Endothelial cell of umbilical vein (primary cell): ENCODE results near the gene CBX3. TPM values are rescaled to one million over a fixed set of nuclear protein-coding genes. Genes with fewer than 3 reads are reported as not detected.

Source experiments
- BruUV-seq: library from RNA; stranded (reverse); fragments of 400-500 nt; replicated peaks from 2 replicates; lab custom pipeline; 2021; lab: Mats Ljungman, UMichigan
- CTCF ChIA-PET: fragments of 300-600, 350-600 bp; sonication (Branson Sonifier 250); formaldehyde crosslinking; loops from one replicate; lab custom pipeline; 2021; ENCODE audit warnings: antibody characterized with exemption, inconsistent platforms; lab: Charles Lee
- POLR2A ChIA-PET: fragments of 300-600, 350-600 bp; sonication (Branson Sonifier 250); formaldehyde crosslinking; loops from one replicate; lab custom pipeline; 2021; ENCODE audit warnings: antibody characterized with exemption, inconsistent platforms; lab: Charles Lee
- DNase-seq: peaks from one replicate; pipeline ENCODE4 v3.0.0-alpha.2; 2011; ENCODE audit warnings: low read depth, low spot score
- FAIRE-seq: peaks from 2 replicates; lab custom pipeline; 2011; peaks lifted over from hg19 to GRCh38; lab: Jason Lieb, UNC
- H2AFZ ChIP-seq: 2 replicates; pipeline ENCODE4 v1.6.0; 2012; ENCODE audit warnings: low read depth, low read length, control low read depth, inconsistent platforms
- H3K27ac ChIP-seq: 2 replicates; pipeline ENCODE4 v1.5.1; 2011; ENCODE audit warnings: low read depth, mild to moderate bottlenecking, control low read depth, low read length, moderate library complexity; ENCODE audit not compliant: insufficient read depth
- H3K27me3 ChIP-seq, 2 experiments: 2 replicates each; pipeline versions ENCODE4 v1.6.0 to v1.6.1; 2011; ENCODE audit warnings: low read length in 2 of 2, mixed read lengths in 1 of 2; ENCODE audit not compliant: control insufficient read depth in 2 of 2, insufficient read depth in 2 of 2
- H3K36me3 ChIP-seq, 2 experiments: 2 replicates in 1 of 2; 3 replicates in 1 of 2; pipeline ENCODE4 v1.5.1; 2011; ENCODE audit warnings: low read length in 2 of 2, mild to moderate bottlenecking in 1 of 2, moderate library complexity in 1 of 2; ENCODE audit not compliant: control insufficient read depth in 2 of 2, insufficient read depth in 2 of 2; ENCODE audit errors: extremely low read depth in 1 of 2
- H3K4me1 ChIP-seq: 3 replicates; pipeline ENCODE4 v1.5.1; 2011; ENCODE audit warnings: mild to moderate bottlenecking, low read length; ENCODE audit not compliant: control insufficient read depth, insufficient read depth; ENCODE audit errors: extremely low read depth
- H3K4me2 ChIP-seq: 2 replicates; pipeline ENCODE4 v1.6.1; 2011; ENCODE audit warnings: low read length, control low read depth, mixed read lengths; ENCODE audit not compliant: insufficient read depth
- H3K4me3 ChIP-seq, 3 experiments: fragments of 200-600 bp in 1 of 3; sonication (generic), shearing (Covaris generic) in 1 of 3; replicated peaks in 1 of 3; 2 replicates each; pipeline ENCODE4 v1.5.1; 2011 to 2016; ENCODE audit warnings: control low read depth in 3 of 3, low read length in 3 of 3, mild to moderate bottlenecking in 2 of 3, inconsistent platforms in 1 of 3, low read depth in 1 of 3, moderate library complexity in 1 of 3; ENCODE audit not compliant: insufficient read depth in 1 of 3
- H3K79me2 ChIP-seq: 2 replicates; pipeline ENCODE4 v1.6.0; 2012; ENCODE audit warnings: low read length, inconsistent platforms; ENCODE audit not compliant: control insufficient read depth, insufficient read depth
- H3K9ac ChIP-seq: replicated peaks from 2 replicates; pipeline ENCODE3; 2011; ENCODE audit warnings: low read length, control low read depth; ENCODE audit not compliant: insufficient read depth; ENCODE audit errors: extremely low read depth
- H3K9me1 ChIP-seq: replicated peaks from 3 replicates; pipeline ENCODE4 v1.6.0; 2011; ENCODE audit warnings: mild to moderate bottlenecking, low read length; ENCODE audit not compliant: control insufficient read depth, insufficient read depth; ENCODE audit errors: extremely low read depth
- H3K9me3 ChIP-seq: replicated peaks from 2 replicates; pipeline ENCODE4 v1.5.1; 2012; ENCODE audit warnings: low read length, inconsistent platforms; ENCODE audit not compliant: control insufficient read depth, insufficient read depth
- H4K20me1 ChIP-seq: replicated peaks from 2 replicates; pipeline ENCODE3; 2011; ENCODE audit warnings: mild to moderate bottlenecking, low read length; ENCODE audit not compliant: control insufficient read depth, insufficient read depth; ENCODE audit errors: extremely low read depth
- EZH2 ChIP-seq: IDR thresholded peaks from 2 replicates; pipeline ENCODE4 v1.6.1; 2012; ENCODE audit warnings: borderline replicate concordance, low read depth, mild to moderate bottlenecking, moderate library complexity, low read length, inconsistent platforms; ENCODE audit not compliant: severe bottlenecking
- FOS ChIP-seq: IDR thresholded peaks from 2 replicates; pipeline ENCODE4 v1.6.1; 2011; ENCODE audit warnings: mild to moderate bottlenecking, low read length, moderate library complexity, borderline replicate concordance; ENCODE audit not compliant: insufficient read depth
- GATA2 ChIP-seq: IDR thresholded peaks from 2 replicates; pipeline ENCODE4 v1.7.0; 2011; ENCODE audit warnings: low read depth, mild to moderate bottlenecking, moderate library complexity, mixed read lengths, low read length; ENCODE audit not compliant: insufficient read length, insufficient read depth
- JUN ChIP-seq: IDR thresholded peaks from 2 replicates; pipeline ENCODE4 v1.6.1; 2011; ENCODE audit warnings: borderline replicate concordance, low read depth; ENCODE audit not compliant: insufficient read length, insufficient read depth
- MYC ChIP-seq: IDR thresholded peaks from one replicate; pipeline ENCODE4 v1.6.1; 2011; ENCODE audit warnings: mild to moderate bottlenecking, low read depth, low read length
- POLR2A ChIP-seq: IDR thresholded peaks from 2 replicates; pipeline ENCODE4 v1.6.1; 2012; ENCODE audit warnings: low read depth, mild to moderate bottlenecking, control low read depth, low read length
- POLR2AphosphoS5 ChIP-seq: IDR thresholded peaks from 2 replicates; pipeline ENCODE4 v1.6.1; 2012; ENCODE audit warnings: low read depth, mild to moderate bottlenecking, control low read depth, low read length, moderate library complexity; ENCODE audit not compliant: insufficient read depth
- dilution Hi-C: fragments of 300-500 bp; cut with MboI; formaldehyde crosslinking; loops from one replicate; pipeline ENCODE4 v1.15.0; 2019; ENCODE audit warnings: low sequenced_read_pairs; ENCODE audit not compliant: extremely low pct_ligation_motif_present
- intact Hi-C: fragments of 100-400 bp; cut with micrococcal nuclease; formaldehyde crosslinking; loops from one replicate; pipeline ENCODE4 v1.10.0; 2022
- polyA plus RNA-seq, 4 experiments: library from polyadenylated mRNA; depleted of rRNA in 3 of 4; stranded (reverse) in 3 of 4; unstranded in 1 of 4; fragments of >200 nt; gene quantifications; 2 replicates each; pipeline versions ENCODE4 v1.2.1 to v1.2.3, GENCODE V29; 2011 to 2012; ENCODE audit warnings: missing spikeins in 1 of 4
- total RNA-seq: library from RNA; stranded (reverse); gene quantifications from 2 replicates; pipeline ENCODE4 v1.2.3, GENCODE V29; 2021
- TF ChIP-seq, protein P1 (sequence below): IDR thresholded peaks from 2 replicates; pipeline ENCODE4 v1.6.1; 2011; ENCODE audit not compliant: insufficient read depth, insufficient read length
- TF ChIP-seq, protein P2 (sequence below), 2 donors: IDR thresholded peaks; 1 replicate in 1 of 2; 2 replicates in 1 of 2; pipeline ENCODE4 v1.5.1; 2011; ENCODE audit warnings: low read length in 2 of 2, mild to moderate bottlenecking in 2 of 2, moderate library complexity in 2 of 2, control low read depth in 1 of 2, inconsistent platforms in 1 of 2, low read depth in 1 of 2; ENCODE audit not compliant: insufficient read depth in 1 of 2; ENCODE audit errors: extremely low read depth in 1 of 2

CBX3 gene
- total and polyA plus RNA-seq, 2 donors (not counting 3 experiments of a cell fraction or from before 2014, with no cell fraction given), result 47.5 to 200 TPM

DNA sequence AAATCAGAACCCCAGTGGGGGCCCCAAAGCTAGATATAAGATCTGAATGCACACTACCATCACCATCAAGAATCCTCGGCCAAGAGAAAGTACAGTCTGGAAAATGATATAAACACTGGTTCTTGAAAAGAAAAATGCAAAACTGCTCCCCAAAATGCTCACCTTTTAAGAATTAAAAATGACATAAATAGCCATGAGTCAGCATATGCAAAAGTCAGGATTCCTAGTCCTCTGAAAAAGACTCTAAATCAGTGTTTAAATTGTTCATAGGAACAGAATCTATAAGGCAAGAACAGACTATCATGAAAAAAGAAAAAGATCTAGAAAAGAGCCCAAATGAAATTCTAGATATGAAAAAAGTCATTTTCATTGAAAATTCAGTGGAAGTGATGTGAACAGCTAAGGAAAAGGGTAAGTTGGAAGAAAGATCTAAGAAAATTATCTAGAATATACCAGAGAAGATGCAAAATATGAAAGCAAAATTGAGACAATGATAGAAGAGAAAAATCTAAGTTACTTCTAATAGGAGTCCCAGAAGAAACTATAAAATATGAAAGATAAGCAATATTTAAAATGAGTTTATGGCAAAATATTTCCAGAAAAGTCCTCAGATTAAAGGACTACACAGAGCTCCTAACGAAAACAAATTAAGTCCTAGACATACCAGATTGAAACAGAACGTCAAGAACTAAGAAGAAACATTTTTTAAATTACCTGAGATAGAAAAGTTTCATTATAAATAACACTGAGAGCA, 19.9 kb upstream of the CBX3 start:
- Histone ChIP-seq H3K27me3 (no peaks in the 10 kb centered on the region), H2AFZ (no peak overlapping the region), H3K4me3 (no peak overlapping the region), H3K9me1 (no peaks in the 10 kb centered on the region), H3K9ac (no peak overlapping the region), H3K4me2 (no peak overlapping the region), H3K4me1 (no peaks in the 10 kb centered on the region), H3K79me2 (no peaks in the 10 kb centered on the region), H3K36me3 (peaks cover 2 to 5% of the 10 kb centered on the region in 2 experiments), H4K20me1 (no peaks in the 10 kb centered on the region), H3K9me3 (no peaks in the 10 kb centered on the region), H3K27ac (no peak overlapping the region)
- FAIRE-seq, result no peak
- BruUV-seq, result no TSS peak
- POLR2A ChIA-PET, result interaction anchor here (1.5 to 1.7 kb wide), 2 partner anchors 10 to 30 kb away, joined by 3 to 8 read pairs; partner anchors contain the start of gene NFE2L3
- dilution Hi-C loops (loop anchor here (25.0 kb wide), 1 partner anchor 981 kb away; the partner anchor contains the start of genes HOXA10, HOXA3, HOXA7 and HOXA9), intact Hi-C loops (no loop called here)
- no peak for DNase-seq
- CTCF ChIA-PET, result interaction anchor here (1.0 to 4.6 kb wide), 6 partner anchors 16 to 289 kb away, joined by 3 to 30 read pairs (median 8); partner anchors contain the start of gene NFE2L3
- TF ChIP-seq JUN, result no peak
- TF ChIP-seq POLR2A, result no peak
- no peak for TF ChIP-seq MYC
- TF ChIP-seq FOS, result no peak
- no peak for TF ChIP-seq GATA2
- TF ChIP-seq, protein P1, sequence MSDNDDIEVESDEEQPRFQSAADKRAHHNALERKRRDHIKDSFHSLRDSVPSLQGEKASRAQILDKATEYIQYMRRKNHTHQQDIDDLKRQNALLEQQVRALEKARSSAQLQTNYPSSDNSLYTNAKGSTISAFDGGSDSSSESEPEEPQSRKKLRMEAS, result no peak
- TF ChIP-seq POLR2AphosphoS5, result no peak
- no peak for TF ChIP-seq EZH2
- TF ChIP-seq, protein P2, sequence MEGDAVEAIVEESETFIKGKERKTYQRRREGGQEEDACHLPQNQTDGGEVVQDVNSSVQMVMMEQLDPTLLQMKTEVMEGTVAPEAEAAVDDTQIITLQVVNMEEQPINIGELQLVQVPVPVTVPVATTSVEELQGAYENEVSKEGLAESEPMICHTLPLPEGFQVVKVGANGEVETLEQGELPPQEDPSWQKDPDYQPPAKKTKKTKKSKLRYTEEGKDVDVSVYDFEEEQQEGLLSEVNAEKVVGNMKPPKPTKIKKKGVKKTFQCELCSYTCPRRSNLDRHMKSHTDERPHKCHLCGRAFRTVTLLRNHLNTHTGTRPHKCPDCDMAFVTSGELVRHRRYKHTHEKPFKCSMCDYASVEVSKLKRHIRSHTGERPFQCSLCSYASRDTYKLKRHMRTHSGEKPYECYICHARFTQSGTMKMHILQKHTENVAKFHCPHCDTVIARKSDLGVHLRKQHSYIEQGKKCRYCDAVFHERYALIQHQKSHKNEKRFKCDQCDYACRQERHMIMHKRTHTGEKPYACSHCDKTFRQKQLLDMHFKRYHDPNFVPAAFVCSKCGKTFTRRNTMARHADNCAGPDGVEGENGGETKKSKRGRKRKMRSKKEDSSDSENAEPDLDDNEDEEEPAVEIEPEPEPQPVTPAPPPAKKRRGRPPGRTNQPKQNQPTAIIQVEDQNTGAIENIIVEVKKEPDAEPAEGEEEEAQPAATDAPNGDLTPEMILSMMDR (IDR thresholded peaks at IDR 0.05; ENCODE audit: extremely low read depth in 1 of 2, insufficient read depth in 1 of 2, low read depth in 1 of 2, low read length in 2 of 2), result no peak
